GM12878 (cell line): ENCODE results near the gene UTS2.

Experiments used
- BACH1 ChIP-seq: fragments of 450-650 bp; IDR thresholded peaks from 2 replicates; pipeline ENCODE4 v1.6.1; 2017; ENCODE audit warnings: mild to moderate bottlenecking, borderline replicate concordance
- EED ChIP-seq: sonication (generic); IDR thresholded peaks from 2 replicates; pipeline ENCODE4 v1.6.1; 2016; ENCODE audit warnings: antibody characterized with exemption, low read depth
- FOS ChIP-seq: IDR thresholded peaks from 3 replicates; pipeline ENCODE4 v1.6.1; 2011; ENCODE audit warnings: borderline replicate concordance; ENCODE audit not compliant: insufficient read length; ENCODE audit errors: extremely low read depth
- RFX5 ChIP-seq: IDR thresholded peaks from 2 replicates; pipeline ENCODE4 v1.6.1; 2011; ENCODE audit warnings: low read depth, low read length, improper control_type of control experiment

GRCh38 chr1:7846656-7847055 lies 6.2 kb downstream of the UTS2 start:
- TF ChIP-seq RFX5 (no peak), EED (no peak), FOS (no peak), BACH1 (no peak)
